A673 (cell line): ENCODE results near the gene CTSZ. TPM values are rescaled to one million over a fixed set of nuclear protein-coding genes. Genes with fewer than 3 reads are reported as not detected.

Experiments
- BruUV-seq: library from RNA; stranded (reverse); fragments of 400-500 nt; replicated peaks from 2 replicates; lab custom pipeline; 2021; lab: Mats Ljungman, UMichigan
- CTCF ChIA-PET: fragments of 300-600 bp; sonication (Branson Sonifier 250); formaldehyde crosslinking; loops from one replicate; lab custom pipeline; 2022; ENCODE audit warnings: antibody characterized with exemption; lab: Charles Lee
- POLR2A ChIA-PET: fragments of 300-600 bp; sonication (Branson Sonifier 250); formaldehyde crosslinking; loops from one replicate; lab custom pipeline; 2022; ENCODE audit warnings: antibody characterized with exemption; ENCODE audit not compliant: low non-redundant PET; lab: Charles Lee
- DNase-seq: peaks from one replicate; pipeline ENCODE4 v3.0.0-alpha.2; 2015; ENCODE audit warnings: low spot score
- H3K27ac ChIP-seq: fragments of 200-600 bp; sonication (generic); 2 replicates; pipeline ENCODE4 v1.5.1; 2016; ENCODE audit warnings: mixed run types, low read depth, mild to moderate bottlenecking, mixed read lengths, antibody characterized with exemption, low read length; ENCODE audit not compliant: poor library complexity, severe bottlenecking
- H3K27me3 ChIP-seq: fragments of 200-600 bp; sonication (generic); replicated peaks from 2 replicates; pipeline ENCODE4 v1.6.1; 2017; ENCODE audit warnings: mixed run types, low read depth, mild to moderate bottlenecking, mixed read lengths, antibody characterized with exemption, low read length; ENCODE audit not compliant: insufficient read depth, poor library complexity
- H3K36me3 ChIP-seq: fragments of 200-600 bp; sonication (generic); 2 replicates; pipeline ENCODE4 v1.6.1; 2016; ENCODE audit warnings: mixed run types, mild to moderate bottlenecking, mixed read lengths, antibody characterized with exemption, low read length; ENCODE audit not compliant: insufficient read depth, poor library complexity, severe bottlenecking
- H3K4me1 ChIP-seq: fragments of 200-600 bp; sonication (generic); 2 replicates; pipeline ENCODE4 v1.6.1; 2017; ENCODE audit warnings: mixed run types, mild to moderate bottlenecking, mixed read lengths, antibody characterized with exemption, low read length; ENCODE audit not compliant: insufficient read depth, poor library complexity, severe bottlenecking
- H3K4me3 ChIP-seq: fragments of 200-600 bp; sonication (generic); 2 replicates; pipeline ENCODE4 v1.5.1; 2016; ENCODE audit warnings: low read depth, mixed run types, mild to moderate bottlenecking, mixed read lengths, low read length; ENCODE audit not compliant: poor library complexity, severe bottlenecking
- H3K9me3 ChIP-seq: fragments of 200-600 bp; sonication (generic); 2 replicates; pipeline ENCODE4 v1.6.1; 2016; ENCODE audit warnings: mixed run types, low read depth, mild to moderate bottlenecking, mixed read lengths, antibody characterized with exemption, low read length; ENCODE audit not compliant: poor library complexity, severe bottlenecking
- EZH2 ChIP-seq: fragments of 200-600 bp; sonication (generic); IDR thresholded peaks from 2 replicates; pipeline ENCODE4 v1.6.1; 2017; ENCODE audit warnings: borderline replicate concordance, low read depth, mild to moderate bottlenecking, mixed read lengths, antibody characterized with exemption, low read length; ENCODE audit not compliant: poor library complexity, severe bottlenecking
- intact Hi-C: fragments of 100-400 bp; cut with micrococcal nuclease; formaldehyde crosslinking; loops from one replicate; pipeline ENCODE4 v1.10.0; 2022; ENCODE audit not compliant: unreplicated experiment
- total RNA-seq: library from RNA; stranded (reverse); gene quantifications from 2 replicates; pipeline ENCODE4 v1.2.3, GENCODE V29; 2021
- TF ChIP-seq, protein P1 (sequence below): fragments of 300-800, 200-600 bp; sonication (generic); conservative IDR thresholded peaks from 2 replicates; pipeline ENCODE4 v1.5.1; 2017; ENCODE audit warnings: low read depth, mild to moderate bottlenecking, antibody characterized with exemption, low read length, moderate library complexity, mixed read lengths

Gene CTSZ
- total RNA-seq, 1 experiment from 2014 or later, result 1.2 TPM

GRCh38 chr20:59026904-59027740 lies 20.1 kb upstream of the CTSZ start:
- Histone ChIP-seq H3K27me3 (no peaks in the 10 kb centered on the region), H3K4me1 (peaks cover 28% of the 10 kb centered on the region), H3K4me3 (no peak overlapping the region), H3K27ac (no peak overlapping the region), H3K36me3 (peaks cover 68% of the 10 kb centered on the region), H3K9me3 (no peaks in the 10 kb centered on the region)
- BruUV-seq, result no TSS peak
- ChIA-PET POLR2A (interaction anchor here (0.6 kb wide), 1 partner anchor 103 kb away, joined by 11 read pairs; no protein-coding TSS in a partner anchor), CTCF (no interaction called here)
- no peak for DNase-seq
- TF ChIP-seq, protein P1, sequence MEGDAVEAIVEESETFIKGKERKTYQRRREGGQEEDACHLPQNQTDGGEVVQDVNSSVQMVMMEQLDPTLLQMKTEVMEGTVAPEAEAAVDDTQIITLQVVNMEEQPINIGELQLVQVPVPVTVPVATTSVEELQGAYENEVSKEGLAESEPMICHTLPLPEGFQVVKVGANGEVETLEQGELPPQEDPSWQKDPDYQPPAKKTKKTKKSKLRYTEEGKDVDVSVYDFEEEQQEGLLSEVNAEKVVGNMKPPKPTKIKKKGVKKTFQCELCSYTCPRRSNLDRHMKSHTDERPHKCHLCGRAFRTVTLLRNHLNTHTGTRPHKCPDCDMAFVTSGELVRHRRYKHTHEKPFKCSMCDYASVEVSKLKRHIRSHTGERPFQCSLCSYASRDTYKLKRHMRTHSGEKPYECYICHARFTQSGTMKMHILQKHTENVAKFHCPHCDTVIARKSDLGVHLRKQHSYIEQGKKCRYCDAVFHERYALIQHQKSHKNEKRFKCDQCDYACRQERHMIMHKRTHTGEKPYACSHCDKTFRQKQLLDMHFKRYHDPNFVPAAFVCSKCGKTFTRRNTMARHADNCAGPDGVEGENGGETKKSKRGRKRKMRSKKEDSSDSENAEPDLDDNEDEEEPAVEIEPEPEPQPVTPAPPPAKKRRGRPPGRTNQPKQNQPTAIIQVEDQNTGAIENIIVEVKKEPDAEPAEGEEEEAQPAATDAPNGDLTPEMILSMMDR, result no peak
- no peak for TF ChIP-seq EZH2
- intact Hi-C loops, result no loop called here

- H3K27ac ChIP-seq, result no peak overlapping the region
- H3K4me3 ChIP-seq, result no peak overlapping the region
- ChIA-PET POLR2A (no interaction called here), CTCF (no interaction called here)
- H3K36me3 ChIP-seq, result peaks cover 66% of the 10 kb centered on the region
- no peaks in the 10 kb centered on the region for H3K27me3 ChIP-seq
- H3K9me3 ChIP-seq, result no peaks in the 10 kb centered on the region
- peaks cover 31% of the 10 kb centered on the region for H3K4me1 ChIP-seq
- DNase-seq, result no peak
- TF ChIP-seq, protein P1, result no peak
- TF ChIP-seq EZH2, result no peak
- intact Hi-C loops, result no loop called here
- BruUV-seq, result no TSS peak
Measured at GRCh38 chr20:59025511-59025910, 18.5 kb upstream of the CTSZ start.

DNA sequence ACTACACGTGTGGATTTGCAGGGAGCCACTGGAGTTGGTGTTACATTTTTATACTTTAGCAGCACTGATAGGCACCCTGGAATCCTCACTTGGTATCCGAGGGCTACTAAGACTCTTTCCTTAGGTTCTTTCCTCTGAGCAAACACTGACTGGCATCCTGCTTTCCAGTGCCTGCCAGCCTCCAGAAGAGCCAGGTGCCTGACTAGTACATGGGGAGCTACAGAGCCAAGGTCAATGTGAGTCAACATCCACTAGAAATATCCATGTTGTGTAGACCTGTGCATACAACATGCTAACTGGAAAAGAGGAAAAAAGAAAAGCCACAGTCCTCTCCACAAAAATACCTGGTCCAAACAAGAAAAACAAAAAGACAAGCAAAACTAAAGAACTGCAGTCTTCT lies 18.0 kb upstream of the CTSZ start:
- CTCF ChIA-PET, result no interaction called here
- BruUV-seq, result no TSS peak
- POLR2A ChIA-PET, result no interaction called here
- Histone ChIP-seq H3K4me1 (peaks cover 29% of the 10 kb centered on the region), H3K9me3 (no peaks in the 10 kb centered on the region), H3K4me3 (no peak overlapping the region), H3K36me3 (peaks cover 61% of the 10 kb centered on the region), H3K27me3 (no peaks in the 10 kb centered on the region), H3K27ac (no peak overlapping the region)
- TF ChIP-seq EZH2, result no peak
- TF ChIP-seq, protein P1, result no peak
- intact Hi-C loops, result no loop called here
- DNase-seq, result no peak
